GM18502 (cell line): ENCODE measurements around the gene NTRK2.

Experiments
- ATAC-seq: cut with Tn5 transposase; IDR thresholded peaks from one replicate; pipeline ENCODE4 v1.9.1; 2021; ENCODE audit warnings: mild to moderate bottlenecking; ENCODE audit not compliant: unreplicated experiment, poor library complexity

The NTRK2 gene

GRCh38 chr9:84722388-84722989, 53.0 kb downstream of the NTRK2 start:
- no peak for ATAC-seq

- no peak for ATAC-seq
These were observed 53.9 kb downstream of the NTRK2 start for GRCh38 chr9:84723426-84723825.

GRCh38 chr9:84731696-84732095, 62.2 kb downstream of the NTRK2 start:
- no peak for ATAC-seq

- no peak for ATAC-seq
These were observed 66.6 kb downstream of the NTRK2 start for GRCh38 chr9:84736081-84736480.

GRCh38 chr9:84736536-84736935, 67.0 kb downstream of the NTRK2 start:
- ATAC-seq: no peak

GRCh38 chr9:84738353-84738752, 68.8 kb downstream of the NTRK2 start:
- ATAC-seq: no peak

- ATAC-seq: no peak
These were observed 72.7 kb downstream of the NTRK2 start for GRCh38 chr9:84742261-84742660.

GRCh38 chr9:84744195-84744594, 74.7 kb downstream of the NTRK2 start:
- peak; percentile 79 for ATAC-seq

- ATAC-seq: no peak
These were observed 75.2 kb downstream of the NTRK2 start for GRCh38 chr9:84744726-84745125.

GRCh38 chr9:84748112-84748511, 78.6 kb downstream of the NTRK2 start:
- ATAC-seq: no peak

- ATAC-seq: peak; percentile 37
These were observed 80.8 kb downstream of the NTRK2 start for GRCh38 chr9:84750152-84750865.

- ATAC-seq: no peak
These were observed 82.4 kb downstream of the NTRK2 start for GRCh38 chr9:84751921-84752320.

GRCh38 chr9:84754461-84754860, 84.9 kb downstream of the NTRK2 start:
- ATAC-seq: peak; percentile 52

GRCh38 chr9:84754881-84755280, 85.4 kb downstream of the NTRK2 start:
- no peak for ATAC-seq

- no peak for ATAC-seq
These were observed 85.9 kb downstream of the NTRK2 start for GRCh38 chr9:84755380-84755779.

- no peak for ATAC-seq
These were observed 86.6 kb downstream of the NTRK2 start for GRCh38 chr9:84756171-84756570.

- no peak for ATAC-seq
These were observed 87.2 kb downstream of the NTRK2 start for GRCh38 chr9:84756731-84757130.

- no peak for ATAC-seq
These were observed 89.3 kb downstream of the NTRK2 start for GRCh38 chr9:84758817-84759216.

- peak; percentile 65 for ATAC-seq
These were observed 89.8 kb downstream of the NTRK2 start for GRCh38 chr9:84759300-84759750.

GRCh38 chr9:84759804-84760203, 90.3 kb downstream of the NTRK2 start:
- no peak for ATAC-seq

GRCh38 chr9:84761137-84761808, 91.7 kb downstream of the NTRK2 start:
- ATAC-seq: peak; percentile 75
